IMR-90 (cell line): ENCODE data around the gene CPLX1. TPM values are rescaled to one million over a fixed set of nuclear protein-coding genes. Genes with fewer than 3 reads are reported as not detected.

Experiments
- ATAC-seq: fragments of 200-7000 bp; cut with Tn5 transposase; 2 replicates; pipeline ENCODE4 v1.9.1; 2020; ENCODE audit warnings: low read depth, mild to moderate bottlenecking, moderate library complexity
- BruUV-seq: library from RNA; stranded (reverse); fragments of 400-500 nt; replicated peaks from 2 replicates; lab custom pipeline; 2021; lab: Mats Ljungman, UMichigan
- CTCF ChIA-PET: fragments of 300-600 bp; formaldehyde crosslinking; extraction: SDS; loops from one replicate; lab custom pipeline; 2021; ENCODE audit warnings: antibody characterized with exemption; lab: Yijun Ruan, JAX
- POLR2A ChIA-PET: fragments of 300-600 bp; sonication (Branson Sonifier 250); formaldehyde crosslinking; loops from one replicate; lab custom pipeline; 2022; ENCODE audit warnings: antibody characterized with exemption; ENCODE audit not compliant: unreplicated experiment; lab: Charles Lee
- DNase-seq: peaks from one replicate; pipeline ENCODE4 v3.0.0; 2013
- H2AFZ ChIP-seq: replicated peaks from 2 replicates; pipeline ENCODE3; 2013; ENCODE audit warnings: low read length, mild to moderate bottlenecking; ENCODE audit not compliant: poor library complexity
- H2AK5ac ChIP-seq: 2 replicates; pipeline ENCODE4 v1.6.1; 2013; ENCODE audit warnings: low read depth, low read length, inconsistent platforms
- H2AK9ac ChIP-seq: replicated peaks from 2 replicates; pipeline ENCODE3; 2013; ENCODE audit warnings: mild to moderate bottlenecking, low read depth, low read length, moderate library complexity; ENCODE audit not compliant: poor library complexity
- H2BK120ac ChIP-seq: 2 replicates; pipeline ENCODE4 v1.6.1; 2013; ENCODE audit warnings: low read depth, low read length, inconsistent platforms
- H2BK15ac ChIP-seq: 3 replicates; pipeline ENCODE4 v1.6.1; 2013; ENCODE audit warnings: low read depth, low read length, inconsistent platforms
- H2BK20ac ChIP-seq: 2 replicates; pipeline ENCODE4 v1.6.1; 2013; ENCODE audit warnings: low read depth, mild to moderate bottlenecking, inconsistent platforms, low read length, moderate library complexity
- H2BK5ac ChIP-seq: 2 replicates; pipeline ENCODE4 v1.6.1; 2013; ENCODE audit warnings: mild to moderate bottlenecking, low read depth, low read length, inconsistent platforms; ENCODE audit not compliant: poor library complexity, severe bottlenecking
- H3K14ac ChIP-seq: replicated peaks from 2 replicates; pipeline ENCODE4 v1.6.1; 2013; ENCODE audit warnings: low read depth, low read length, inconsistent platforms
- H3K18ac ChIP-seq: 2 replicates; pipeline ENCODE4 v1.6.1; 2013; ENCODE audit warnings: low read depth, low read length, control low read depth
- H3K23ac ChIP-seq: 2 replicates; pipeline ENCODE4 v1.6.1; 2013; ENCODE audit warnings: low read depth, low read length, inconsistent platforms
- H3K27ac ChIP-seq: 2 replicates; pipeline ENCODE4 v1.5.1; 2013; ENCODE audit warnings: mild to moderate bottlenecking, control low read depth, low read length; ENCODE audit not compliant: insufficient read depth
- H3K27me3 ChIP-seq: 2 replicates; pipeline ENCODE4 v1.6.1; 2013; ENCODE audit warnings: low read length; ENCODE audit not compliant: control insufficient read depth, insufficient read depth
- H3K36me3 ChIP-seq: 2 replicates; pipeline ENCODE4 v1.6.1; 2013; ENCODE audit warnings: low read length, mixed read lengths; ENCODE audit not compliant: control insufficient read depth, insufficient read depth
- H3K4ac ChIP-seq: 2 replicates; pipeline ENCODE4 v1.6.1; 2013; ENCODE audit warnings: low read depth, low read length, inconsistent platforms
- H3K4me1 ChIP-seq: 2 replicates; pipeline ENCODE4 v1.6.1; 2013; ENCODE audit warnings: low read length, mixed read lengths; ENCODE audit not compliant: control insufficient read depth, insufficient read depth
- H3K4me2 ChIP-seq: 2 replicates; pipeline ENCODE4 v1.6.1; 2013; ENCODE audit warnings: low read depth, mild to moderate bottlenecking, control low read depth, low read length, moderate library complexity
- H3K4me3 ChIP-seq: 2 replicates; pipeline ENCODE4 v1.5.1; 2013; ENCODE audit warnings: low read depth, mild to moderate bottlenecking, control low read depth, low read length, moderate library complexity; ENCODE audit not compliant: insufficient read depth
- H3K56ac ChIP-seq: 2 replicates; pipeline ENCODE4 v1.6.1; 2013; ENCODE audit warnings: low read length, inconsistent platforms; ENCODE audit not compliant: insufficient read depth; ENCODE audit errors: extremely low read depth
- H3K79me1 ChIP-seq, 2 experiments: 2 replicates each; pipeline ENCODE4 v1.6.1; 2013; ENCODE audit warnings: low read length in 2 of 2, inconsistent platforms in 1 of 2, low read depth in 1 of 2
- H3K9ac ChIP-seq: 2 replicates; pipeline ENCODE4 v1.6.1; 2013; ENCODE audit warnings: low read depth, low read length, control low read depth
- H3K9me1 ChIP-seq: 2 replicates; pipeline ENCODE4 v1.6.1; 2013; ENCODE audit warnings: low read length, inconsistent platforms; ENCODE audit not compliant: insufficient read depth
- H3K9me3 ChIP-seq: 2 replicates; pipeline ENCODE4 v1.6.1; 2013; ENCODE audit warnings: low read length; ENCODE audit not compliant: control insufficient read depth, insufficient read depth
- H4K20me1 ChIP-seq: 2 replicates; pipeline ENCODE4 v1.6.1; 2013; ENCODE audit warnings: low read length, inconsistent platforms; ENCODE audit not compliant: insufficient read depth
- H4K5ac ChIP-seq: 2 replicates; pipeline ENCODE4 v1.6.1; 2013; ENCODE audit warnings: mild to moderate bottlenecking, low read depth, low read length, control low read depth
- H4K8ac ChIP-seq, 2 experiments: 2 replicates each; pipeline ENCODE4 v1.6.1; 2013; ENCODE audit warnings: low read depth in 2 of 2, low read length in 2 of 2, control low read depth in 1 of 2, inconsistent platforms in 1 of 2
- H4K91ac ChIP-seq: 2 replicates; pipeline ENCODE4 v1.6.1; 2013; ENCODE audit warnings: low read depth, low read length, inconsistent platforms; ENCODE audit not compliant: insufficient read depth
- BHLHE40 ChIP-seq: fragments of 150-350 bp; IDR thresholded peaks from 2 replicates; pipeline ENCODE4 v1.6.1; 2016; ENCODE audit warnings: mild to moderate bottlenecking, low read depth, low read length
- CEBPB ChIP-seq: IDR thresholded peaks from 2 replicates; pipeline ENCODE4 v1.6.1; 2012; ENCODE audit warnings: low read depth, low read length, improper control_type of control experiment
- CHD1 ChIP-seq: IDR thresholded peaks from 2 replicates; pipeline ENCODE4 v1.6.1; 2012; ENCODE audit warnings: low read depth, low read length, improper control_type of control experiment
- ELK1 ChIP-seq: fragments of 150-350 bp; IDR thresholded peaks from 2 replicates; pipeline ENCODE4 v1.6.1; 2016; ENCODE audit warnings: low read depth, mild to moderate bottlenecking, low read length, moderate library complexity, borderline replicate concordance
- MAFK ChIP-seq: IDR thresholded peaks from 2 replicates; pipeline ENCODE4 v1.6.1; 2012; ENCODE audit warnings: low read depth, low read length, improper control_type of control experiment
- MAZ ChIP-seq: IDR thresholded peaks from 2 replicates; pipeline ENCODE4 v1.6.1; 2012; ENCODE audit warnings: low read depth, mild to moderate bottlenecking, low read length, improper control_type of control experiment, moderate library complexity, borderline replicate concordance
- MXI1 ChIP-seq: IDR thresholded peaks from 2 replicates; pipeline ENCODE4 v1.6.1; 2012; ENCODE audit warnings: low read depth, mild to moderate bottlenecking, low read length, moderate library complexity, borderline replicate concordance
- POLR2A ChIP-seq: IDR thresholded peaks from 2 replicates; pipeline ENCODE4 v1.6.1; 2012; ENCODE audit warnings: mild to moderate bottlenecking, low read depth, low read length
- RCOR1 ChIP-seq: IDR thresholded peaks from 2 replicates; pipeline ENCODE4 v1.6.1; 2012; ENCODE audit warnings: mild to moderate bottlenecking, low read length, improper control_type of control experiment; ENCODE audit not compliant: insufficient replicate concordance
- RFX5 ChIP-seq: IDR thresholded peaks from 2 replicates; pipeline ENCODE4 v1.8.0; 2012; ENCODE audit warnings: low read depth, mild to moderate bottlenecking, low read length, moderate library complexity
- SMC3 ChIP-seq: fragments of 150-350 bp; IDR thresholded peaks from 2 replicates; pipeline ENCODE4 v1.6.1; 2016; ENCODE audit warnings: low read depth, mild to moderate bottlenecking, antibody characterized with exemption, low read length, moderate library complexity
- WGBS, 2 experiments: methylation state at CpG; one replicate each; pipeline versions ENCODE4 v1.1.5 to v1.1.7; 2013; ENCODE audit warnings: missing lambda C conversion rate in 2 of 2; ENCODE audit not compliant: insufficient read length in 1 of 2; ENCODE audit errors: extremely low coverage in 2 of 2; 5-methylcytosine and 5-hydroxymethylcytosine counted together
- dilution Hi-C: fragments of 300-500 bp; cut with HindIII; formaldehyde crosslinking; loops from one replicate; pipeline ENCODE4 v1.14.3; 2018; ENCODE audit warnings: low sequenced_read_pairs; ENCODE audit not compliant: unreplicated experiment
- in situ Hi-C: fragments of 300-500 bp; cut with MboI; formaldehyde crosslinking; loops from 3 replicates; pipeline ENCODE4 v1.14.3; 2019; ENCODE audit warnings: low sequenced_read_pairs, inconsistent platforms, mixed read lengths
- intact Hi-C: fragments of 100-400 bp; cut with micrococcal nuclease; formaldehyde crosslinking; loops from 2 replicates; pipeline ENCODE4 v1.10.0; 2022
- polyA plus RNA-seq, 3 experiments: library from polyadenylated mRNA; depleted of rRNA; stranded (reverse); fragments of >200 nt; gene quantifications; 2 replicates each; pipeline ENCODE4 v1.2.3, GENCODE V29; 2012; ENCODE audit warnings: low replicate concordance in 1 of 3
- total RNA-seq: library from RNA; depleted of rRNA; stranded (reverse); fragments of >200 nt; gene quantifications from 2 replicates; pipeline ENCODE4 v1.2.3, GENCODE V29; 2012
- TF ChIP-seq, protein P1 (sequence below): conservative IDR thresholded peaks from 2 replicates; pipeline ENCODE4 v1.5.1; 2012; ENCODE audit warnings: mild to moderate bottlenecking, low read depth, low read length, improper control_type of control experiment

Gene CPLX1
- total and polyA plus RNA-seq, 2 of the 4 experiments (the other 2 are of a cell fraction): 0.05 TPM; not detected in 1

GRCh38 chr4:742096-742741 lies 83.7 kb downstream of the CPLX1 start:
- ATAC-seq: no peak

More at GRCh38 chr4:742096-742741, 83.7 kb downstream of the CPLX1 start:
- Histone ChIP-seq H3K4ac (no peak overlapping the region), H4K8ac (no peak overlapping the region; a peak in 1 of 4 replicates), H3K4me2 (no peak overlapping the region), H3K27me3 (no peaks in the 10 kb centered on the region), H3K18ac (no peak overlapping the region), H2BK15ac (no peak overlapping the region), H2AFZ (no peak overlapping the region), H3K14ac (no peak overlapping the region), H4K5ac (no peak overlapping the region), H2BK5ac (no peak overlapping the region), H2AK9ac (peak overlapping the region; percentile 72), H3K9me1 (peaks cover 6% of the 10 kb centered on the region; the same call in 1 of the 2 replicates), H2BK120ac (no peak overlapping the region), H3K36me3 (peaks cover 35% of the 10 kb centered on the region), H3K23ac (no peak overlapping the region), H3K4me1 (peaks cover 12% of the 10 kb centered on the region), H3K27ac (no peak overlapping the region), H3K9me3 (no peaks in the 10 kb centered on the region), H3K79me1 (peaks cover 14 to 37% of the 10 kb centered on the region in 2 experiments), H4K20me1 (peaks cover 41% of the 10 kb centered on the region), H2BK20ac (no peak overlapping the region), H3K56ac (no peak overlapping the region), H3K9ac (no peak overlapping the region), H4K91ac (no peak overlapping the region), H3K4me3 (no peak overlapping the region), H2AK5ac (peak overlapping the region; percentile 28; the same call in 1 of the 2 replicates)
- in situ Hi-C loops: no loop called here
- CTCF ChIA-PET: interaction anchor here (0.6 to 1.1 kb wide), 4 partner anchors 10 to 99 kb away, joined by 3 to 5 read pairs (median 4); no protein-coding TSS in a partner anchor
- intact Hi-C loops: no loop called here
- dilution Hi-C loops: no loop called here
- no TSS peak for BruUV-seq
- no peak for DNase-seq
- no peak for TF ChIP-seq RFX5
- TF ChIP-seq BHLHE40: no peak
- no peak for TF ChIP-seq POLR2A
- no peak for TF ChIP-seq ELK1
- no peak for TF ChIP-seq RCOR1
- no peak for TF ChIP-seq SMC3
- TF ChIP-seq MAFK: no peak
- TF ChIP-seq, protein P1, sequence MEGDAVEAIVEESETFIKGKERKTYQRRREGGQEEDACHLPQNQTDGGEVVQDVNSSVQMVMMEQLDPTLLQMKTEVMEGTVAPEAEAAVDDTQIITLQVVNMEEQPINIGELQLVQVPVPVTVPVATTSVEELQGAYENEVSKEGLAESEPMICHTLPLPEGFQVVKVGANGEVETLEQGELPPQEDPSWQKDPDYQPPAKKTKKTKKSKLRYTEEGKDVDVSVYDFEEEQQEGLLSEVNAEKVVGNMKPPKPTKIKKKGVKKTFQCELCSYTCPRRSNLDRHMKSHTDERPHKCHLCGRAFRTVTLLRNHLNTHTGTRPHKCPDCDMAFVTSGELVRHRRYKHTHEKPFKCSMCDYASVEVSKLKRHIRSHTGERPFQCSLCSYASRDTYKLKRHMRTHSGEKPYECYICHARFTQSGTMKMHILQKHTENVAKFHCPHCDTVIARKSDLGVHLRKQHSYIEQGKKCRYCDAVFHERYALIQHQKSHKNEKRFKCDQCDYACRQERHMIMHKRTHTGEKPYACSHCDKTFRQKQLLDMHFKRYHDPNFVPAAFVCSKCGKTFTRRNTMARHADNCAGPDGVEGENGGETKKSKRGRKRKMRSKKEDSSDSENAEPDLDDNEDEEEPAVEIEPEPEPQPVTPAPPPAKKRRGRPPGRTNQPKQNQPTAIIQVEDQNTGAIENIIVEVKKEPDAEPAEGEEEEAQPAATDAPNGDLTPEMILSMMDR: no peak
- TF ChIP-seq CEBPB: no peak
- TF ChIP-seq CHD1: no peak
- no peak for TF ChIP-seq MXI1
- no peak for TF ChIP-seq MAZ
- POLR2A ChIA-PET: no interaction called here
- 80% methylated on average over 2 of the region's 21 CpGs; no CpG with 5 or more reads in 1 of the 2 experiments for WGBS, 2 experiments
